ENCODE results near the gene TOR4A. TPM values are rescaled to one million over a fixed set of nuclear protein-coding genes. Genes with fewer than 3 reads are reported as not detected.

Gene TOR4A
- total and polyA plus RNA-seq, 9 of the 15 experiments (the other 6 are each of a cell fraction or from before 2014, with no cell fraction given): 3.9 to 49.2 (median 8.8) TPM

GRCh38 chr9:137276473-137277328 is 825 bp upstream of the TOR4A start (continued):
- no peak for TF ChIP-seq FOXP4 (CRISPR knock-in tag; IDR thresholded peaks at IDR 0.05; ENCODE audit: borderline replicate concordance)
- TF ChIP-seq CBFA2T3 (IDR thresholded peaks at IDR 0.05): 0 out of 2 replicates have a peak, but pooled peaks have one; percentile 7
- TF ChIP-seq ZNF212 (CRISPR knock-in tag; IDR thresholded peaks at IDR 0.05): no peak
- TF ChIP-seq ZNF511 (CRISPR knock-in tag; IDR thresholded peaks at IDR 0.05): 0 out of 2 replicates have a peak, but pooled peaks have one; percentile 62
- peak; percentile 12; the same call in 1 of the 2 replicates for TF ChIP-seq CBFA2T2 (conservative IDR thresholded peaks at IDR 0.05)
- peak; percentile 42; the same call in 1 of the 2 replicates for TF ChIP-seq RNF2 (IDR thresholded peaks at IDR 0.05)
- TF ChIP-seq JUN (IDR thresholded peaks at IDR 0.05; ENCODE audit: borderline replicate concordance, low read depth, low read length): peak; percentile 6; the same call in 1 of the 2 replicates
- TF ChIP-seq JUN (CRISPR knock-in tag; IDR thresholded peaks at IDR 0.05; ENCODE audit: borderline replicate concordance): no peak
- 0 out of 2 replicates have a peak, but pooled peaks have one; percentile 25 for TF ChIP-seq REST (IDR thresholded peaks at IDR 0.05; ENCODE audit: borderline replicate concordance)
- 0 out of 2 replicates have a peak, but pooled peaks have one; percentile 11 for TF ChIP-seq REST (CRISPR knock-in tag; IDR thresholded peaks at IDR 0.05; ENCODE audit: low read depth)
- TF ChIP-seq ETS1 (conservative IDR thresholded peaks at IDR 0.05; ENCODE audit: control insufficient read depth, low read depth, low read length): 0 out of 2 replicates have a peak, but pooled peaks have one; percentile 49
- TF ChIP-seq POLR2G (IDR thresholded peaks at IDR 0.05; ENCODE audit: low read depth, low read length): peak; percentile 41; the same call in 1 of the 2 replicates
- no peak for TF ChIP-seq KLF16 (IDR thresholded peaks at IDR 0.05)
- peak; percentile 70 for TF ChIP-seq USF2 (CRISPR knock-in tag; IDR thresholded peaks at IDR 0.05)
